HG03064 (cell line): ENCODE measurements around the gene RIPOR2.

ENCODE experiments used
- ATAC-seq: cut with Tn5 transposase; IDR thresholded peaks from one replicate; pipeline ENCODE4 v1.9.1; 2021; ENCODE audit warnings: low read depth; ENCODE audit not compliant: unreplicated experiment

The RIPOR2 gene, protein sequence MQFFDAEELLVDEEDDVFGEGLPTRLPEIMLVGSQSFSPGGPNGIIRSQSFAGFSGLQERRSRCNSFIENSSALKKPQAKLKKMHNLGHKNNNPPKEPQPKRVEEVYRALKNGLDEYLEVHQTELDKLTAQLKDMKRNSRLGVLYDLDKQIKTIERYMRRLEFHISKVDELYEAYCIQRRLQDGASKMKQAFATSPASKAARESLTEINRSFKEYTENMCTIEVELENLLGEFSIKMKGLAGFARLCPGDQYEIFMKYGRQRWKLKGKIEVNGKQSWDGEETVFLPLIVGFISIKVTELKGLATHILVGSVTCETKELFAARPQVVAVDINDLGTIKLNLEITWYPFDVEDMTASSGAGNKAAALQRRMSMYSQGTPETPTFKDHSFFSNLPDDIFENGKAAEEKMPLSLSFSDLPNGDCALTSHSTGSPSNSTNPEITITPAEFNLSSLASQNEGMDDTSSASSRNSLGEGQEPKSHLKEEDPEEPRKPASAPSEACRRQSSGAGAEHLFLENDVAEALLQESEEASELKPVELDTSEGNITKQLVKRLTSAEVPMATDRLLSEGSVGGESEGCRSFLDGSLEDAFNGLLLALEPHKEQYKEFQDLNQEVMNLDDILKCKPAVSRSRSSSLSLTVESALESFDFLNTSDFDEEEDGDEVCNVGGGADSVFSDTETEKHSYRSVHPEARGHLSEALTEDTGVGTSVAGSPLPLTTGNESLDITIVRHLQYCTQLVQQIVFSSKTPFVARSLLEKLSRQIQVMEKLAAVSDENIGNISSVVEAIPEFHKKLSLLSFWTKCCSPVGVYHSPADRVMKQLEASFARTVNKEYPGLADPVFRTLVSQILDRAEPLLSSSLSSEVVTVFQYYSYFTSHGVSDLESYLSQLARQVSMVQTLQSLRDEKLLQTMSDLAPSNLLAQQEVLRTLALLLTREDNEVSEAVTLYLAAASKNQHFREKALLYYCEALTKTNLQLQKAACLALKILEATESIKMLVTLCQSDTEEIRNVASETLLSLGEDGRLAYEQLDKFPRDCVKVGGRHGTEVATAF

DNA sequence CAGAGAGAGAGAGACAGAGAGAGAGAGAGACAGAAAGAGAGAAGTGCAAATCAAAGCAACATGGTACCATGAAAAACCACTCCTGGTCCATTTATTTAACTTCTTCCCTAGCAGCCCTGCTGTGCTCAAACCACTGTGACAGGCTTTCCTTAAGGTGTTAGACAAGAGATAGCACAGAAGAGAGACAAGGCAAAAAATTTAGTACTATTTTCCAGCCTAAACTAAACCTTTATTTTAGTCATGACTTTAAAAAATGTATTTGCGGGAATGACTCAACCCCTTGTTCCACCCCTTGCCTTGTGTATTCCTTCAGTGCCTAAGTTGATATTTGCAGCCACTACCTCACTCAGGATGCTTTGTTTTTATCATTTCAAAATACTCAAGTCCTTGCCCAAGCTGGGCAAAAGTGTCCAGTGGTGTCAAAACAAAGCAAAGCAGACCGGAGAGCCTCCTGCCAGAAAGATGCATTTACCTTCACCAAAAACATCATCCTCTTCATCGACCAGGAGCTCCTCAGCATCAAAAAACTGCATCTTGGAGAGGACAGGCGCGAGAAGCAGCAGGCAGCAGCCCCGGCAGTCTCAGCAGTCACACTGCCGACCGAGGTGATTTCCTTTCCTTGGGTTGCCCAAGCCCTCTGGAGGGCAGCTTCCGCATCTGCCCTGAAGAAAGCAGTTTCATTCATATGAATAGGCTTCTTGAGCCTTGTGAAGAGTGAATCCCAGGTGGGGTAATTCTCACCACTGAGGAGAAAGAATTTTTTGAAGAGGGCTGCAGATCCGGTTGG, at the start of gene RIPOR2:
RIPOR2 (minus strand) TSS at position 595 of the 787 bp plus-strand sequence; CDS start at position 533, 62 bp downstream.
- ATAC-seq, result no peak

DNA sequence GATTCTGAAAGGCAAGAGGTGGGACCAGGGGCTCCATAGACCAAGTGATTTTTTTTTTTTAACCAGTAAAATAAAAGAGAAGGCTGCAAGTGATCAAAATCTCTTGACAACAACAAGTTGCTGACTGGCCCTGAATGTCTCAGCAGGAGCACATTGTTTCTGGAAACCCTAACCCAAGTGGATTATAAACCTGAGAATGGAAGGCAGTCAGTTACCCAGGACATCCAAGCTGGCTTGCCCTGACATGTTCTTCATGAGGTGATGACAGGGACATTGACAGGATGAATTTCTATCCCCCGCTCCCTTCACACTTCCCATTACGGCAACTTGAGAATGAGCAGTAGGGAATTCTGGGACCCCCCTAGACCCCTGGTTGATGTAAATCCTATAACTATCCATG, 49.6 kb upstream of the RIPOR2 start:
- no peak for ATAC-seq

DNA sequence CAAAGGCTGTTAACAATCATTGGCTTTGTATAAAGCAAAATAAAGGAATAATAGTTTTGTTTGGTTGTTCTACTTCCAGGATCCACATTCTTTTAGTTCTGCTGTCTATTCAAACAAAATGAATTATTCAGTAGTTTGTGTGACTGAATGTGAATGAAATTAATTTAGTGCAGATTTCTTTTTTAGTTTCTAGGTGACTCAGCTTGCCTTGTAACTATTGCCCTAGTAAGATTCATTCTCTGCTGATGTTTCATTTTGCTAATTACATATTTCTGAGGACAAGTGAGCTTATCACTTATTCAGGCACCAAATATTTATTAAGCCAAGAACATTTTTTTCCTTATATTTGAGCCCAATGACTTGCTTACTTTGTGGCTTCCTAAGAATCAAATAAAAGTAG, 46.5 kb upstream of the RIPOR2 start:
- no peak for ATAC-seq

DNA sequence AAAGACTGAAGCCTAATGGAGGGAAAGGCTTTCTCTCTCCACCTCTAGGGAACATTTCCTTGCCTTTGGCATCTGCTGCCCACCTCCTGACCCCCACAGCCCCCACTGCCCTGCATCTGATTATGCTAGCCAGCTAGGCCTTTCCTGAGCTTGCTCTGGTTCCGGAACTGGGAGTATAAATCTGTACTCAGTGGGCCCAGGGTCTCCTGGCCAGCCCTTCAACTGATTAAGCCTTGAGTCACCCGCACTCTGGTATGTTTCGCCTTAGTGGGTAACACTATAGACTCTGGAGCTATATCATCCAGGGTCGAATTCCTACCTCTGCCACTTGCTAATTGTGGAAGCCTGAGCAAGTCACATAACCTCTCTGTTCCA, 45.6 kb upstream of the RIPOR2 start:
- ATAC-seq, result no peak

DNA sequence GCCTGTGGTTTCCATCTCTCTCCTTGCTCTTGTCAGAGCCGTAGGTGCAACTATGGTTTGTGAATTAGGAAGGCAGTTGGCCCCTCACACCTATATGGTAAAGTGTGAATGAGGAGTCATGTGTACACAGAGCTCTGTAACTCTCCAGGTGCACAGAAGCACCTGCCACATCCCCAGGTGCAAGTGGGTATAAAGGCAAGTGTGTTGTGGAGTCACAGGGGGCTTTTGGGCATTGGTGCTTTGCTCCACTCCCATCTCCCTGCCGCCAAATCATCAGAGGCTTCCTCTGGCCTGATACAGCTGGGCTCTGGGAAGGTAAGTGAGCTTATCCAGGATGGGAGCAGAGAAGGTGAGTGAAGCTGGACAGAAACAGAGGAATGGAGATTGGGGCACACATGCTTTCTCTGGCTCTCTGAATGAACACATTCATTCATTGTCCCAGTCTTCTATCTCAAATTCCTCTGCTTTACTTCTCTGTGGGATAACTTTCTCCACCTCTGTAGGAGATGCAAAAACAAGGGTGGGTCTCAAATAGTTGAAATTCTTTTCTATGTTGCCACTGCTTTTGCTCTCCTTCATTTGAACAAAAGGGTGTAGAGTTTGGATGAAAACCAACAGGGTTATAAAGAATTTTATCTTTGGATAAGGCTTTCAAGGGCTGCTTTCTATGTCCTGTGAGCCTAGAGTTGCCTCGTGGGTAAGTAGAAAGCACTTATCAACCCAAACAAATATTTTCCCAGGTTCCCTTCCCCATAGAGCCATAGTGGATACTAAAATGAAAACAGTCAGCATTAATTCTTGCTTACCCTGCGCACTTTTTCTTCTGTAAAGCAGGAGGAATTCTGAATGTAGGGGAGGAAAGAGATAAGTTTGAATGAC, 45.0 kb upstream of the RIPOR2 start:
- ATAC-seq, result no peak

DNA sequence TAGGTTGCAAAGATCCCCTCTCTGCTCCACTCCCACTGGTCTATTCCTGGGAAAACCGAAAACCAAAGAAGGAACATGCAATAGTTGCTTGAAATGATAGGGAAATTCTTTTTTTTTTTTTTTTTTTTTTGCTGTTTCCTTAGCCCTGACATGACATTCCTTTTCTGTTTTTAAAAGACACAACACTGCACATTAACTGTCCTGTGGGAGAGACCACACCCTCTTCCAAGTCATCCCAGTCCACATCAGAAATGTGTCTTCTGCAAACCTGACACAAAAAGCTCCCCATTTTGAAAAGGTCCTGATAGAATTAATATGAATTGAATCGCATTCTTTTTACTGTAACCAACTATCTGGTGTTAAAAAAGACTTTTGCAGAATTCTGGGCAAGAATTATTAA, 43.4 kb upstream of the RIPOR2 start:
- no peak for ATAC-seq

DNA sequence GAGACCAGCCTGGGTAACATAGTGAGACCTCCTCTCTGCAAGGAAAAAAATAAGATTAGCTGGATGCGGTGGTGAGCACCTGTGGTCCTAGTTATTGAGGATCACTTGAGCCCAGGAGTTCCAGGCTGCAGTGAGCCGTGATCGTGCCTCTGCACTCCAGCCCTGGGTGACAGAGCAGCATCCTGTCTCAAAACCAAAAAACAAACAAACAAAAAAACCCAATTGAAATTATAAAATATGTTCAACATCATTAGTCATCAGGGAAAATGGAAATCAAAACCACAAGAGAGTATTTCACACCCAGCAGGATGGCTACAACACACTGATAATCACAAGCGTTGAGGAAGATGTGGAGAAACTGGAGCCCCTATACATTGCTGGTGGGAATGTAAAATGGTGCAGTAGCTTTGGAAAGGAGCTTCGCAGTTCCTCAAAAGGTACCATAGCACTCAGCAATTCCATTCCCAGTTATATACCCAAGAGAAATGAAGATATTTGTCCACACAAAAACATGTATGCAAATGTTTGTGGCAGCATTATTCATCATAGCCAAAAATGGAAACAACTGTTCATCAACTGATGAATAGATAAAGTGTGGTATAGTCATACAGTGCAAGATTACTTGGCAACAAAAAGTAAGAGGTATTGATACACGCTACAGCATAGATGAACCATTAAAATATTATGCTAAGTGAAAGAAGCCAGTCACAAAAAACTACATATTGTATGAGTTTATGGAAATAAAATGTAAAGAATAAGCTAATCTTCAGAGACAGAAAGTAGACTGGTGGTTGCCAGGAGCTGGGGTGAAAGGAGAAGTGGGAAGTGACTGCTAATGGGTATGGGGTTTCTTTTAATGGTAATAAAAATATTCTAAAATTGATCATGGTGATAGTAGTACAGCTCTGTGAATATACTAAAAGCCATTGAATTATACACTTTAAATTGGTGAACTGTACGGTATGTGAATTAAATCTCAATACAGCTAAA, 38.7 kb upstream of the RIPOR2 start:
- no peak for ATAC-seq

DNA sequence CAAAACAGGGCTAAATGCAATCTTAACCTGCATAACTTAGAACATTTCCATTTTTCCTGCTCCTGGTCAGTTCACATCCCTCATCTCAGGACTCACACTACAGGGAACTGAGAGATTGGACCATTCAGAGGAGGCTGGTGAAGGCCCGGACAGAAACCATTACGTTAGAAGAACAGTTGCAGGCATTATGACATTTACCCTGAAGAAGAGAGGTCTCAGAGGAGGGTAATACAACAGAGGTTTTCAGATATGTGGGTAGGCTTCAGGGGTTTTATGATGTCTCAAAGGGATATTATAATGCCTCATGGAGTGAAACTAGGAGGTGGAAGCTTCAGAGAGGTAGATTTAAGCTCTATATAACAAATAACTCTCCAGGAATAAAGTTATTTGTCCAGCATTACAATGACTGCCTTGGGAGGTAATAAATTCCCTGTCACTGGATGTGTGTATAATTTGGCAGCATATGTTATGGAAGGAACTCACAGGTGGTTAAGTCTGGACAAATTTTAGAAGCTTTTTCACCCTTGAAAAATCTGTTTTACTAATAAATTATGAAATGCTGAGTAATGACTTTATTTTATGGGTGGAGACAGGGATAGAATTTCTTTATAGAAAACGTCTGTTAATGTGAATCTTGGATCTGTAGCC, 36.7 kb upstream of the RIPOR2 start:
- no peak for ATAC-seq

DNA sequence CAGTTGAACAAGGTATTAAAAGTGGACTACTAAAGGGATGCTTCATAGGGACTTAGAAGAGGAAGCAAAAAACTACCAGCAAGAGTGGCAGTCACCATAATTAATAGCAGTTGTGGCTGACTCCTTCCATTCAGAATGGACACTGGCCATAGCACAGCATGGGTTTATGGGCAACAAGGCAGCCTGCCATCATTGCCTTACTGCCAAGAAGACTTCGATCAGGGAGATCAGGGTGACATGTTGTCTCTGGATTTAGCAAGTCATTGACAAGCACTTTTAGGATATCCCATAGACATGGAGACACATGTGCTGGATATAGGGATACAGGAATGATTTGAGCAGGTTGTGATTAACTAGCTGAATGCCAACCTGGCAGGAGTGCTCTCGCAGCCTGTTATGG, 35.3 kb upstream of the RIPOR2 start:
- no peak for ATAC-seq

DNA sequence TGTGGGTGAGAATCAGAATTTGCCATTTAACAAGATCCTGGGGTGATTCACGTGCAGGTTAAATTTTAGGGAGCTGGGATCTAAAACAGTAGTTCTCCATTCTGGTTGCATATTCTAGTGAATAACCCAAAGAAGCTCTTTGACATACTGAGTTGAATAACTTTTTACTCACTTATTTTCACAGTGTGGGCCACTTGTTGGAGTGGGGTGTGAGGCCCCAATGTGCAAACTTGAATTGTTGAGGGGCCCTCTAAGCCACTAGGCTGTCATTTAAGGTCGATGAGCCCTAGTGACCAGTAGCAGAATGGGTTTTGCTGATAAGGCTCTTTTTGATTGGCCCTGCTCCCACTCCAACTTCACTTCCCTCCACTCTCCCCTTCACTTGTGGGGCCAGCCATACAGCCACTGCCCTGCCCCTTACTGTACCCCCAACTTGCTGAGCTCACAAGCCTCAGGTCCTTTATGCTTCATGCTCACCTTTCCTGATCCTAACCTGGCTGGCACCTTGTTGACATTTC, 33.6 kb upstream of the RIPOR2 start:
- ATAC-seq, result no peak

DNA sequence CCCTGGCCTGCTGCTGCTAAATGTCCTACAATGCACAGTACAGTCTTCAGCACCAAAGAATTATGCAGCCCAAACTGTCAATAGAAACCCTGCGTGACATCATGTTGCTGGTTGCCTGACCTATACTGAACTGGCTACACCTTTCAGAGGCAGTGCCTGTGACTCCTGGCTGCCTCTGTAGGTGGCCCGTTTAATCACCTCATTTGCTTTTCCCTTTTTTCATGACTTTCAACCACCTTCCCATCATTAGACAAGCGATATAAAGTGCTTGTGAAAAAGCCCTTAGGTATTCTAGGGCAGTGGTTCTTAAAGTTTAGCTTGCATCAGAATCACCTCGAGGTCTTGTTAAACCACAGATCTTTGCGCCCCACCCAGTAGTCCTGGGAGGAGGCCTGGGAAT, 33.0 kb upstream of the RIPOR2 start:
- no peak for ATAC-seq

DNA sequence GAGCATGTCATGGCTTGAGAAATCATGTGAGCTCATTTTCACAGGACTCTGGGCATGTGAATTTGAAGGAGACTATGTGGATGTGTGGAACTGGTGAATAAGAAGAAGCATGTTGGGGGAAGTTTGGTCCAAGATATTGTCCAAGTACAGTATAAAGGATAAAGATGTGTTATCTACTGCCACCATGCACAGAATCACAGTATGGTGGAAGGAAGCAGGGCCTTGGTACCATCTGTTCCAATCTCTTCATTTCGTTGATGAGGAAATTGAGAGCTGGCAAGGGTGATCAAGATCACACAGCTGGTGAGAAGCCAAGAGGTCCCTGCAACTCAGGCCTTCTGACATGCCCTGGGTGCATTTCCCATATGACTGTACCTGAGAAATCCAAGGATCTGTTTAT, 31.5 kb upstream of the RIPOR2 start:
- ATAC-seq, result no peak

DNA sequence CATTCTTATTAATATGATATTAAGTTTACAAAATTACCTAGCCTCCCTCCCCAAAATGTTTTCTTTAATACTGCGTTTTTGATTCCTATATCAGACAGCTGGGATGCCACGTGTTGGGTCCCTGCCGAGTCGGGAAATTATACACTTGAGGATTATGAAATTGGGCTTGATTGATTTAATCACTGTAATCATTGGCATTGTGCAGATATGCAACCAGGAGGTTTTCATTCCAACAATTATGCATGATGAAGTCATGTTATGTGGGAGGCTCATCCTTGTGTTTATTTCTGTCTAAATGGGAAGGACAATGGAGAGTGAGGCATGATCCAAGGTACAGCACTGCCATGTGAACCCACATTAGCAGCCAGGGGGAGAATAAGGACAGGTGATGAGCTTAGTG, 30.6 kb upstream of the RIPOR2 start:
- no peak for ATAC-seq

DNA sequence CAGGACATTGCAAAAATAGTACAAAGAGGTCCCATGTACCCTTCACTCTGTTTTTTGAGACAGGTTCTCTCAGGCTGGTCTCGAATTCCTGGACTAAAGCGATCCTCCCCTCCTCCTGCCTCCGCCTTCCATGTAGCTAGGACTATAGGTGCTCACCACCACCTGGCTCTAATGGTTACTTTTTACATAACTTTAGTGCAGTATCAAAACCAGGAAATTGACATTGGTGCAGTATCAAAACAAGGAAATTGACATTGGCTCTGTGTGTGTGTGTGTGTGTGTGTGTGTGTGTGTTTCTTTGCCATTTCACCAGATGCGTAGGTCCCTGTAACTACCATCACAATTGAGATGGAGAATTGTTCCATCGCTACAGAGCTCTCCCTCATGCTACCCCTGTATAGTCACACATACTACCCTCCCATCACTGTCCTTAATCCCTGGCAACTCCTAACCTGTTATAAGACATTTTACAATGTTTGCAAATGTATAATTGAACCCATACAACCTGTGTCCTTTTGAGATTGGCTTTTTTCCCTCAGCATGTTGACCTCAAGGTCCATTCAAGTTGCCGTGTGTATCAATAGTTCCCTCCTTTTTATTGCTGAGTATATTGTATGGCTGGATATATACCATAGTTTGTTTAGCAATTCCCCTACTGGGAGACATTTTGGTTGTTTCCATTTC, 28.3 kb upstream of the RIPOR2 start:
- ATAC-seq, result no peak

DNA sequence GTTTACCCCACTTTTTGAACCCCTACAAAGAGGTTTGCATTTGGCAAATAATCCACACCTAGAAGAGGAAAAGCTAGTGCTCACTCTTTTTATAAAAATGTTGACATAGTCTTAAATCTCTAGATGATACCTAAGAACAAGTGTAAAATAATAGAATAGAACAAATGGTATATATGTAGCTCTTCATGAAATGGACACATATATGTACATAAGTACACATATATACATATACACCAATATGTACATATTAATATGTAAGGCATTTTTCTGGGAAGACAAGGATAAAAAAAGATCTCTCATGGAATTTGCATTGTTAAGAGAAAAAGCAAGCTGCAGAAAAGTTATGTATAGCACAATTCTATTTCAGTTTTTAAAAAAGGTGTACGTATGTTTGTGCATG, 27.6 kb upstream of the RIPOR2 start:
- ATAC-seq, result no peak

DNA sequence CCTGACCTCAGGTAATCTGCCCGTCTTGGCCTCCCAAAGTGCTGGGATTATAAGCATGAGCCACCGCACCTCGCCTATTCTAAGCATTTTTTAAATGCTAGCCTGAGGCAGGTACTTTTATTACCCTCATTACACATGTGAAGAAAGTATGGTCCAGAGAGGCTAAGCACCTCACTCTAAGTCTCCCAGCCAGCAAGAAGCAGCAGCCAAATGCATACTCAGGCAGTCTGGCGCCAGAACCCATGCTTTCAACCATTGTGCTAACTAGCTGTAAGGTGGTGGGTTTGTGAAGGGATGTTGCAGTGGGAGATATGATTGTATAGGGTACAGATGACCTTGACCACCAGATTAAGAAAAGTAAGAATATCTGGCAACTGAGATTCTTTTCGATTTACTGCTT, 26.1 kb upstream of the RIPOR2 start:
- no peak for ATAC-seq

DNA sequence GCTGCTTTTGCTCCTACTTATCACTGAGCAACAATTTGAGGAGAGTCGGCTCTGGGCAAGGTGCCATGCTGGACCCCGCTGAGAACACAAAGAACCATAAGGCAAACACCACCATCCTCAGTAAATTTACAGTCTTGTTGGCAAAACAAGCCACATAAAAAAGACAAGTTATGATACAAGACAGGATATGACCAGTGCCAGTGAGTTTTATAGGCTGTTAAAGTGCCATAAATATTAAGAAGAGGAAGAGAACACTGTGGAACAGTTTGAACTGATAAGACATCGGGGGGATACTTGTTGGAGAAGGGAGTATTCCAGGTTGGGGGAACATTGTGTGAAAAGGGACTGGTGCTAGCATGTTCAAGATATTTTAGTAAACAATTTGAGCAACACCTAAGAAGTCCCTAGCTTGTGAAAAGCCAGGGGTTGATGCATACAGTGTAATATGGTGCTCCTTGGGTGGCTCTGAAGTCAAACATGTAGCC, 25.3 kb upstream of the RIPOR2 start:
- no peak for ATAC-seq
